Endothelial cell of umbilical vein (primary cell): ENCODE measurements around the gene TGFA.

Experiments used
- EZH2 ChIP-seq: IDR thresholded peaks from 2 replicates; pipeline ENCODE4 v1.6.1; 2012; ENCODE audit warnings: borderline replicate concordance, low read depth, mild to moderate bottlenecking, moderate library complexity, low read length, inconsistent platforms; ENCODE audit not compliant: severe bottlenecking
- JUN ChIP-seq: IDR thresholded peaks from 2 replicates; pipeline ENCODE4 v1.6.1; 2011; ENCODE audit warnings: borderline replicate concordance, low read depth; ENCODE audit not compliant: insufficient read length, insufficient read depth
- POLR2A ChIP-seq: IDR thresholded peaks from 2 replicates; pipeline ENCODE4 v1.6.1; 2012; ENCODE audit warnings: low read depth, mild to moderate bottlenecking, control low read depth, low read length
- POLR2AphosphoS5 ChIP-seq: IDR thresholded peaks from 2 replicates; pipeline ENCODE4 v1.6.1; 2012; ENCODE audit warnings: low read depth, mild to moderate bottlenecking, control low read depth, low read length, moderate library complexity; ENCODE audit not compliant: insufficient read depth
- TF ChIP-seq, protein P1 (sequence below), 2 donors: IDR thresholded peaks; 1 replicate in 1 of 2; 2 replicates in 1 of 2; pipeline ENCODE4 v1.5.1; 2011; ENCODE audit warnings: low read length in 2 of 2, mild to moderate bottlenecking in 2 of 2, moderate library complexity in 2 of 2, control low read depth in 1 of 2, inconsistent platforms in 1 of 2, low read depth in 1 of 2; ENCODE audit not compliant: insufficient read depth in 1 of 2; ENCODE audit errors: extremely low read depth in 1 of 2
- TF ChIP-seq, protein P2 (sequence below): IDR thresholded peaks from 2 replicates; pipeline ENCODE4 v1.6.1; 2011; ENCODE audit not compliant: insufficient read depth, insufficient read length

DNA sequence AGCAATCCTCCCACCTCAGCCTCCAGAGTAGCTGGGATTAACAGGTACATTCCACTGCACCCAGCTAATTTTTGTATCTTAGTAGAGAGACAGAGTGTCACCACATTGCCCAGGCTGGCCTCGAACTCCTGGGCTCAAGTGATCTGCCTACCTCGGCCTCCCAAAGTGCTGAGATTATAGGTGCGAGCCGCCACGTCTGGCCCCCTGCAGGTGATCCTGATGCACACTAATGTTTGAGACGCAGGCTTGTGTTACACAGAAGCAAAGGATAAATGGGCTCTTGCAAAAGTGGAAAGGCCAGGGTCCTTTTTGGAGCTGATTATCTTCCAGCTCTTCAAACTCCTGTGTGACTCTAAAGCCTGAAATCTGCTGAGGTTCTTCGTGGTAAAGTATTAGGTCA, 84.2 kb downstream of the TGFA start:
- TF ChIP-seq, protein P1, sequence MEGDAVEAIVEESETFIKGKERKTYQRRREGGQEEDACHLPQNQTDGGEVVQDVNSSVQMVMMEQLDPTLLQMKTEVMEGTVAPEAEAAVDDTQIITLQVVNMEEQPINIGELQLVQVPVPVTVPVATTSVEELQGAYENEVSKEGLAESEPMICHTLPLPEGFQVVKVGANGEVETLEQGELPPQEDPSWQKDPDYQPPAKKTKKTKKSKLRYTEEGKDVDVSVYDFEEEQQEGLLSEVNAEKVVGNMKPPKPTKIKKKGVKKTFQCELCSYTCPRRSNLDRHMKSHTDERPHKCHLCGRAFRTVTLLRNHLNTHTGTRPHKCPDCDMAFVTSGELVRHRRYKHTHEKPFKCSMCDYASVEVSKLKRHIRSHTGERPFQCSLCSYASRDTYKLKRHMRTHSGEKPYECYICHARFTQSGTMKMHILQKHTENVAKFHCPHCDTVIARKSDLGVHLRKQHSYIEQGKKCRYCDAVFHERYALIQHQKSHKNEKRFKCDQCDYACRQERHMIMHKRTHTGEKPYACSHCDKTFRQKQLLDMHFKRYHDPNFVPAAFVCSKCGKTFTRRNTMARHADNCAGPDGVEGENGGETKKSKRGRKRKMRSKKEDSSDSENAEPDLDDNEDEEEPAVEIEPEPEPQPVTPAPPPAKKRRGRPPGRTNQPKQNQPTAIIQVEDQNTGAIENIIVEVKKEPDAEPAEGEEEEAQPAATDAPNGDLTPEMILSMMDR (IDR thresholded peaks at IDR 0.05; ENCODE audit: extremely low read depth in 1 of 2, insufficient read depth in 1 of 2, low read depth in 1 of 2, low read length in 2 of 2): no peak
- no peak for TF ChIP-seq POLR2A
- TF ChIP-seq, protein P2, sequence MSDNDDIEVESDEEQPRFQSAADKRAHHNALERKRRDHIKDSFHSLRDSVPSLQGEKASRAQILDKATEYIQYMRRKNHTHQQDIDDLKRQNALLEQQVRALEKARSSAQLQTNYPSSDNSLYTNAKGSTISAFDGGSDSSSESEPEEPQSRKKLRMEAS: no peak
- no peak for TF ChIP-seq EZH2
- no peak for TF ChIP-seq JUN
- TF ChIP-seq POLR2AphosphoS5: no peak
